HPDE6-E6E7 (cell line): Measurements from ENCODE around the gene HNRNPAB.
A peak's percentile ranks its signal among the peaks of the same experiment; 100 is the strongest.
"Not testable (repeated sequence)": the region's sequence is repeated elsewhere in the genome, so short reads cannot be mapped to it uniquely, and the experiment has no call there.

ENCODE experiments used
- DNase-seq: peaks from one replicate; pipeline ENCODE4 v3.0.0; 2011; ENCODE audit warnings: missing footprints; ENCODE audit errors: extremely low spot score

Gene HNRNPAB

GRCh38 chr5:178230879-178231538, 26.7 kb downstream of the HNRNPAB start:
- DNase-seq, result no peak

GRCh38 chr5:178231539-178232123, 27.3 kb downstream of the HNRNPAB start:
- DNase-seq, result no peak

GRCh38 chr5:178232124-178232919, 28.0 kb downstream of the HNRNPAB start, which contains the start of gene PHYKPL:
TSS of gene PHYKPL (minus strand) at chr5:178232802. CDS start at chr5:178232550, 252 bp downstream.
- DNase-seq, result peak; percentile 62

- no peak for DNase-seq
Observed at GRCh38 chr5:178232920-178233429, 28.6 kb downstream of the HNRNPAB start.

GRCh38 chr5:178234121-178234749, 29.9 kb downstream of the HNRNPAB start:
- DNase-seq, result no peak

- peak; percentile 73 for DNase-seq
Observed at GRCh38 chr5:178234750-178235587, 30.6 kb downstream of the HNRNPAB start.

GRCh38 chr5:178235588-178235974, 31.2 kb downstream of the HNRNPAB start:
- DNase-seq, result no peak

GRCh38 chr5:178236126-178236525, 31.8 kb downstream of the HNRNPAB start:
- no peak for DNase-seq

- no peak for DNase-seq
Observed at GRCh38 chr5:178236679-178237078, 32.3 kb downstream of the HNRNPAB start.

- DNase-seq, result peak; percentile 58
Observed at GRCh38 chr5:178237431-178238312, 33.3 kb downstream of the HNRNPAB start.

GRCh38 chr5:178238313-178238635, 33.9 kb downstream of the HNRNPAB start:
- no peak for DNase-seq

GRCh38 chr5:178238711-178239592, 34.6 kb downstream of the HNRNPAB start:
- no peak for DNase-seq

- not testable (repeated sequence) for DNase-seq
Observed at GRCh38 chr5:178239626-178240301, 35.4 kb downstream of the HNRNPAB start.

- DNase-seq, result no peak
Observed at GRCh38 chr5:178240341-178240741, 36.0 kb downstream of the HNRNPAB start.

GRCh38 chr5:178240766-178241165, 36.4 kb downstream of the HNRNPAB start:
- DNase-seq, result no peak

GRCh38 chr5:178241231-178241663, 36.9 kb downstream of the HNRNPAB start:
- DNase-seq, result no peak

GRCh38 chr5:178241688-178242231, 37.4 kb downstream of the HNRNPAB start:
- DNase-seq, result no peak

GRCh38 chr5:178242416-178242815, 38.1 kb downstream of the HNRNPAB start:
- DNase-seq, result no peak
